AG10803 (cell line): Measurements from ENCODE around the gene POP7.

Source experiments
- DNase-seq: peaks from one replicate; pipeline ENCODE4 v3.0.0; 2010; ENCODE audit warnings: low read depth
- H3K4me3 ChIP-seq: 2 replicates; pipeline ENCODE4 v1.5.1; 2011; ENCODE audit warnings: mild to moderate bottlenecking, low read length, control low read depth
- TF ChIP-seq, protein P1 (sequence below): conservative IDR thresholded peaks from 2 replicates; pipeline ENCODE4 v1.5.1; 2011; ENCODE audit warnings: mild to moderate bottlenecking, low read length, control low read depth, inconsistent platforms

Gene POP7

DNA sequence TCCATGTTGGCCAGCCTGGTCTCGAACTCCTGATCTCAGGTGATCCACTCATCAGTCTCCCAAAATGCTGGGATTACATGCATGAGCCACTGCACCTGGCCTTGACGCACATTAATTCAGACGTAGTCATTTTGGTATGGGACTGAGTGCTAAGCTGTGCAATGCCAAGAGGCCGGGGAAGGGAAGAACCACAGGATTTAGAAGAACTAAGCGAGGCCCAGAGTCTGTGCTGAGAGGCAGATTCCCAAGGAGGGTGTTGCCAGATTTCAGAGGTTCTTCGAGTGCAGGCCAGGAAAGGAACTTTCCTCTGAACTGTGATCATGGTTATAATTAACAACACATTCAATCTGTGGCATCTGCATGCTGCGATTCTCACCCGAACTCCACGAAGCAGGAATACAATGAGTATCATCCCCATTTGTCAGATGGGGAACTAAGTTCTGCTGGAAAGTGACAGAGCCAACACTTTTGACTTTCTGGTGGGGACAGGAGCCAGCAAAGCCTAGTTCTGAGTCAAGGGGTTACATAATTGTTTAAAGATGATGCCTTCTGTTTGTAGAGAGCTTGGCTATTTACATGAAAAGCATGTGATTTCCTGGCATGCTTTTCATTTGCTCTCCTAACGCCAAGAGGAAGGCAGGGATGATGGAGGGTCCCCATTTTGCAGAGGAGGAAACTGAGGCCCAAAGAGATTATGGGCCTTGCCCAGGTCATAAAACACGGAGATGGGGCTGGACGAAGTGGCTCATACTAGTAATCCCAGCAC, 21.3 kb downstream of the POP7 start:
- no peak overlapping the region for H3K4me3 ChIP-seq
- TF ChIP-seq, protein P1, sequence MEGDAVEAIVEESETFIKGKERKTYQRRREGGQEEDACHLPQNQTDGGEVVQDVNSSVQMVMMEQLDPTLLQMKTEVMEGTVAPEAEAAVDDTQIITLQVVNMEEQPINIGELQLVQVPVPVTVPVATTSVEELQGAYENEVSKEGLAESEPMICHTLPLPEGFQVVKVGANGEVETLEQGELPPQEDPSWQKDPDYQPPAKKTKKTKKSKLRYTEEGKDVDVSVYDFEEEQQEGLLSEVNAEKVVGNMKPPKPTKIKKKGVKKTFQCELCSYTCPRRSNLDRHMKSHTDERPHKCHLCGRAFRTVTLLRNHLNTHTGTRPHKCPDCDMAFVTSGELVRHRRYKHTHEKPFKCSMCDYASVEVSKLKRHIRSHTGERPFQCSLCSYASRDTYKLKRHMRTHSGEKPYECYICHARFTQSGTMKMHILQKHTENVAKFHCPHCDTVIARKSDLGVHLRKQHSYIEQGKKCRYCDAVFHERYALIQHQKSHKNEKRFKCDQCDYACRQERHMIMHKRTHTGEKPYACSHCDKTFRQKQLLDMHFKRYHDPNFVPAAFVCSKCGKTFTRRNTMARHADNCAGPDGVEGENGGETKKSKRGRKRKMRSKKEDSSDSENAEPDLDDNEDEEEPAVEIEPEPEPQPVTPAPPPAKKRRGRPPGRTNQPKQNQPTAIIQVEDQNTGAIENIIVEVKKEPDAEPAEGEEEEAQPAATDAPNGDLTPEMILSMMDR = no peak
- peak; percentile 99 for DNase-seq

DNA sequence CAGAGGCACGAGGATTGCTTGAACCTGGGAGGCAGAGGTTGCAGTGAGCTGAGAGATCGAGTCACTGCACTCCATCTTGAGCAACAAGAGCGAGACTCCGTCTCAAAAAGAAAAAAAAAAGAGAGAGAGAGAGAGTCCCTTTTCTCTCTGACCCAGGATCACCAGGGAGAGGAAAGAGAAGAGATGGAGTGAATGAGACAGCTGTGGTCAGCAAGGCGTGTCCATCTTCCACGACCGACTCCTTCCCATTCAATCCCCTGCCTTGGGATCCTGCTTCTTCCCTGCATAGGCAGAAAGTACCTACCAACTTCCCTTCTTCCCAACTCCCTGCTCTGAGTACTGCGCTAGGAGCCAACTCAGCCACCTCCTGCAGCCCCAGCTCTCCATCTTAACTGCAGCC, 22.3 kb downstream of the POP7 start:
- TF ChIP-seq, protein P1 = no peak
- H3K4me3 ChIP-seq = no peak overlapping the region
- no peak for DNase-seq

DNA sequence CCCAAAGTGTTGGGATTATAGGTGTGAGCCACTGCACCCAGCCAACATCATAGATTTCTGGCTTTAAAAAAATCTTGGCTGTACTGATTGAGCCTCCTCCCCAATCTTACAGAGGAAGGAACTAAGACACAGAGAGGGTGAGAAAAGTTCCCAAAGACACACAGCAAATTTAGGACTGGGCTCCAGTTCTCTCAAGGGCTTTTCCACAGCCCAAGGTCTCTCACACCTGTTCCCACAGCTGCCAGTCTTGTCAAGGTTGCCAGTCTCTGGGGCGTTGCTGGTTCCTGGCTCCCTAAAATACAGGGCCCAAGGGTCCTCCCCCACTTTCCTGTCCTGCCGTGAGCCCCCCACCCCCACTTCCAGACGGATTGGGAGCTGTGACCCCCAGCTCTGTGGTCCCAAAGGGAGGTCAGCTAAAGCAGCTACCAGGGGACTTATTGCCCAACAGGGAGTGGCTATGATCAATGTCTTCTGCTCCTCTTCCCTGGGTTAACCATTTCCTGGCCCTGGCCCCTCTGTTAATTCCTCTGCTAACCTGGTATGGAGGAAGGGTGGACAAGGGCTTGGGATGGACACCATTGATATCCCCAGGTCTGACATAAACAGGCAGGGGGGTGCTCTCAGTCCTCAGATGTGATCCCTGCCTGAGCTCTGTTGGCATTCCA, 24.3 kb downstream of the POP7 start:
- no peak for DNase-seq
- TF ChIP-seq, protein P1 = no peak
- H3K4me3 ChIP-seq = no peak overlapping the region

DNA sequence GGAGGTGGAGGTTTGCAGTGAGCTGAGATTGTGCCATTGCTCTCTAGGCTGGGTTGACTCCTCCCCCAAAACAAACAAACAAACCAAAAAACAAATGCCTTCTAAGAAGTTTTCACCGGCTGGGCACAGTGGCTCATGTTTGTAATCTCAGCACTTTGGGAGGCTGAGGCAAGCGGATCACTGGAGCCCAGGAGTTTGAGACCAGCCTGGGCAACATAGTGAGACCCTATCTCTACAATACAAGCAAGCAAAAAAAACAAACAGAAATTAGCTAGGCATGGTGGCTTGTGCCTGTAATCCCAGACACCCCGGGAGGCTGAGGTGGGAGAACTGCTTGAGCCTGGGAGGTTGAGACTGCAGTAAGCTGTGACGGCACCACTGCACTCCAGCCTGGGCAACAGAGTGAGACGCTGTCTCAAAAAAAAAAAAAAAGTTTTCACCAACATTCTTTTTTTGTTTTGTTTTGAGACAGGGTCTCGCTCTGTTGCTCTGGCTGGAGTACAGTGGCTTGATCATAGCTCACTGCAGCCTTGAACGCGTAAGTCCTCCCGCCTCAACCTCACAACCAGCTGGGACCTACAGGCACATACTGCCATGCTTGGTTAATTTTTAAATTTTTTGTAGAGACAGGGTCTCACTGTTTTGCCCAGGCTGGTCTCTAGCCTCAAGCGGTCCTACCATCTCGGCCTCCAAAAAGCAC, 26.2 kb downstream of the POP7 start:
- DNase-seq = no peak
- TF ChIP-seq, protein P1 = no peak
- H3K4me3 ChIP-seq = no peak overlapping the region

DNA sequence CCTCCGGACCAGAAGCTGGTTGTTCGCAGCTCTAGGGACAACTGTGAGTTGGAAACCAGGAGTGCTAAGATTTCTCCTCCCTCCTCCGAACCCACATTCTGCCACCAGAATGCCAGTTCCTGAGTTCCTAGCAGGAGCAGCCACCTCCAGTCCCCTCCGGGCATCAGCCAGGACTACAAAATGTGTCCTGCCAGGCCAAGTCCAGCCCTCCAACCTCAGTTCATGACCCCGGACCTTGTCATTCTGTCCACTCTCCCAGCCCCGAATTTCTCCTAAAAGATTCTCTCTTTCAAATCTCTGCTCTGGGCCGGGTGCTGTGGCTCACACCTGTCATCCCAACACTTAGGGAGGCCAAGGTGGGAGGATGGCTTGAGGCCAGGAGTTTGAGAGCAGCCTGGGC, 29.8 kb downstream of the POP7 start:
- TF ChIP-seq, protein P1 = no peak
- no peak overlapping the region for H3K4me3 ChIP-seq
- DNase-seq = no peak

DNA sequence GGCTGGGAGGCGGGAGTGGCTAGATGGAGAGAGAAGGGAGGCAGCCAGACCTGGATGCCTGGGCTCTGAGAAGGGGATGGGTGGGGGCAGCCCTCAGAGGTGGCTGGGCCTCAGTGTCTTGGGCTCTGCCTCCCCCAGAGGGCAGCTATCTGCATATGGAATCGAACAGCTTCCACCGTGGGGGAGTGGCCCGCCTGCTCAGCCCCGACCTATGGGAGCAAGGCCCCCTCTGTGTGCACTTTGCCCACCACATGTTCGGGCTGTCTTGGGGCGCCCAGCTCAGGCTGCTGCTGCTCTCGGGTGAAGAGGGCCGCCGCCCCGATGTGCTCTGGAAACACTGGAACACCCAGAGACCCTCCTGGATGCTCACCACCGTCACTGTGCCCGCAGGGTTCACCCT, 30.8 kb downstream of the POP7 start:
- no peak for DNase-seq
- H3K4me3 ChIP-seq = no peak overlapping the region
- TF ChIP-seq, protein P1 = no peak
